Measurements from ENCODE around the gene HRH2. TPM values are rescaled to one million over a fixed set of nuclear protein-coding genes. Genes with fewer than 3 reads are reported as not detected.
"Not testable (repeated sequence)": the region's sequence is repeated elsewhere in the genome, so short reads cannot be mapped to it uniquely, and the experiment has no call there.

Gene HRH2
- total RNA-seq, 1 donor from 2014 or later, result 5.7 TPM

- DNase-seq (ENCODE audit: low spot score), result no peak
These were observed 11.6 kb upstream of the HRH2 start for GRCh38 chr5:175646251-175646650.

- DNase-seq (ENCODE audit: low spot score), result no peak
These were observed 7.9 kb upstream of the HRH2 start for GRCh38 chr5:175649967-175650366.

- DNase-seq (ENCODE audit: low spot score), result not testable (repeated sequence)
These were observed 7.3 kb upstream of the HRH2 start for GRCh38 chr5:175650430-175651205.

DNA sequence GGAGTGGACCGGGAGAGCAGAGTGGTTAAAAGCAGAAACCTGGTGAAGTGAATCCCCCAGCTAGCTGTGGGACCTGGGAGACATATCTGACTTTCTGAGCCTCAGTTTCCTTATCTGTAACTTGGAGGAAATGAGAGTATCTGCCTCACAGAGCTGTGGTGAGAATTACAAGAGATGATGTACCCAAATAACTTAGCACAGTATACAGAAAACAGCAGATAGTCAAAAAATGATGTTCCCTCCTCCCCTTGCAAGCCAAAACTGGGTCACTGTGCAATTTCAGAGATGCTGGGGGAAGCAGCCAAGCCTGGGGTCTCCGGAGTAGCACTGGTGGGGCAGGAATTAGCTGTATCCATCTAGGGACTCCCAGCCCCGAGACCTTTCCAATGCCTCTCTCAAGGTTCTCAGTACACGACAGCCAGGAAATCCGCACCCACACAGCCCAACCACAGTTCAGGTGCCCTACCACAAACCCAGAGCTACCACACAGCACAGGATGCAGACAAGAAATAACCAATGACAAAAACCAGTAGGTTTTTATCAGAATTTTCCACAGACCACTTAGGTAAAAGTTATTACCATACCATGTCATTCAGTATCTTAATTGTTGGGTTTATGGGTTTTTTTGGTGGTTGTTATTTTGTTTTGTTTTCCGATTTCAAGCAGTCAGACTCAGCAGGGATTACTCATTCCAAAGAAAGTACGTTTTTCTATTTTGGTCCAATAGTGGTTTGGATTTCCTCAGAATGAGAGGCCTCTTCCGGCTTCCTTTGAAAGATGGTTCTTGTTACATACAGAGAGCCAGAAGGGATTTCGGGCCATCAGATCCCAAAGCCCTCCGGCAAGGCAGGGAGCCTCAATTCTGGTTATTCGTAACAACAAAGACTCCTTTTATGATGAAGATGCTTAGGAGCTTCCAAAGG, 4.9 kb upstream of the HRH2 start:
- DNase-seq (ENCODE audit: low spot score), result no peak

DNA sequence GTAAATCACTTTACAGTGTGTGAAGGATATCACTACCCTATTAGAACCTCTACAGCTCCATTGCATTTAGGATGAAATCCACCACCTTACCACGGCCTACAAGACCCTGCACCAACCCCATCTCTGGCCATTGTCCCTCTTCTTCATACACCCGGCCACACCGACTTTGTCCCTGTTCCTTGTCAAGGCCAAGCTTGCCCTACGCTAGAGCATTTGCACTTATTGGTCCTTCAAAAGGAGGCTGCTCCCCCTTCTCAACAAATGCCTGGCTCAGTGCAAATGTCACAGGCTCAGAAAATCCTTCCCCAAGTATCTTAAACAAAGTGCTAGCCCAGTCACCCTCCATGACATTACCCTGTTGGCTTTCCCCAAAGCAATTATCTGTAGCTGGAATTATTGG, 4.1 kb upstream of the HRH2 start:
- no peak for DNase-seq (ENCODE audit: low spot score)

- DNase-seq (ENCODE audit: low spot score), result no peak
These were observed 3.5 kb upstream of the HRH2 start for GRCh38 chr5:175654339-175654738.

DNA sequence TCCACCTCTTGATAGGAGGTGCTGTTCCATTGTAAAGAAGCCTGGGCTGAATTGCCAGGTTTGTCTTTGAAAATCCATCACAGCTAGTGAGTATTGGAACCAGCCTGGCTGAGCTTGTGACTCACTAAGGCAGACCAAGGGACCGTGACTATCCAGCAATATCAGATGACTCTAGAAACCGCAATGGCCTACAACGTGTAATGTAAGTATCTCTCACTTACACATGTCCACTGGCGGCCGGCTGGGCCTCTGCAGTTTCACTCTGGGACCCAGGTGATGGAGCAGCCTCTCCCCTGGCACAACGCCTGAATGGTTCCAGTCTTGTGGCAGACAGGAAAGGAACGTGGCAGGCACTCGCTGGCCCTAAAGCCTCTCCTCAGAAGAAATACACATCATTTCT, 3.1 kb upstream of the HRH2 start:
- no peak for DNase-seq (ENCODE audit: low spot score)

DNA sequence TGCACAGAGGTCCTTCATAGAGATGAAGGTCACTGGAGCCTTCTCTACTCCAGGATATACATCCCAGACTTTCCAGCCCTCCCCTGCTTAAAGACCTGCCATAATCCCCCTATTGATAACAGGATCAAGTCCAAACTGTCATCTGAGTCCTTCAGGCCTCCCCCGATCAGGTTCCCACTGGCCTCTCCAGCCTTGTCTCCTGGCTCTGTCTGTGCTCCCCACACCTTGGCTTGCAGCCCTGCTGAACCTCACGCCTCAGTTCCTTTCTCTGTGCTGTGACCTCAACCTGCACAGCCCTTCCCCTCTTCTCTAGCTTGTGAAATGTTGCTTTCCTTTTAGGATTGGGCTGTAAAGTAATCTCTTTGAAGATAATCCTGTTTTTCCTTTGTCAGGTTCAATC, 2.5 kb upstream of the HRH2 start:
- no peak for DNase-seq (ENCODE audit: low spot score)

DNA sequence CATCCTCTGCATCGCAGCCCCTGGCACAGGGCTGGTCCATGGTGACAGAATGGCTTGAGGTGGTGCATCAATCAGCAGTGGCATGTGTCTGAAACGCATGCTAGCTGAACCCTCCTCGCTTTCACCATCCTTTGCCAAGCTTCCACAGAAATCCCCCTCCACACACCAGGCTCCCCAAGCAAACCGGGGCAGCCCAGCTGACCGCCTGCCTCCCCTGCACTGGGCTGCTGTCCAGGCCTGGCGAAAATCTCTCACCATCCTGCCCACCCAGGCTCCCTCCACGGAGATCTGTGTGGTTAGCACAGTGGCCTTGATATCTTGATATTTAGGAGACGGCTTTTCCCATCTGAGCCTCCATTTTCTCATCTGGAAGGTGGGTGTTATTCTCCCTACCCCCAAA, 905 bp upstream of the HRH2 start:
- DNase-seq (ENCODE audit: low spot score), result no peak

DNA sequence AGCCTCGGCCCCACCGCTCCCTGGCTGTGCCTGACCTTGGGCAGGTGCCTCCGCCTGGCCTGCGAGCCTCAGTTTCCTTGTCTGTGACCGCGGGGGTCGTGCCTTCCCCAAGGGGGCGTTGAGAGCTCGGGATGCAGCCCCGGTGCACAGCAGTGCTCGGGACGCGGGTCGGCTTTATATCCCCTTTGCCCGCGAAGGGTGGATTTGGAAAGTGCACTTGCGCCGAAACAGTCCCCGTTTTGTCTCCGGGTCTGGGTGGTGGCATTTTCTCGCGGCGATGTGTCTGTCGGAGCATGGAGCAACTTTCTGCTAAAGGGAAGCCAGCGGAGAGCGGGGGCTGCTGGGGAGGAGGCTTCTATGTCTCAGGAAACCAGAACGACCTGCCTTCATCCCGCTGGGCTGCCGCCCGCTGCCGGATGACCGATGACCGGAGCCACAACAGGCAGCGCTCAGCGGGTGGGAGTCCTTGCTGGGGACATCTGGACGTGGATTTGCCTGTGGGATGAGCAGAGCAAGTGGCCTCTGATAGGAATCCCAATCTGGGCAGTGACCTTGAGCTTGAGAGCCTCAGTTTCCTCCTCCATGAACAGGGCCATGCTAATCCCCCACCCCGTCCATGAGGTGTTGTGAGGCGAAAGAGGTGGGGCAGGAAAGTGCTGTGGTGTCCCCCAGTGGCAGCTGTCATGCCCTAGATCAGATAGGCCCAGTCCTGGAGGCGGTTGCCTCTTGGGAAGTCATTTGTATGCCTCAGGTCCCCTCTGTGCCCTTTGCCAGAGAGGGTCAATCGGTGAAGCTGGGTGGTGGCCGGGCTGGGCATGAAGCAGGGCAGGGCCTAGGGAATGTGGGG, 651 bp downstream of the HRH2 start:
- no peak for DNase-seq (ENCODE audit: low spot score)

DNA sequence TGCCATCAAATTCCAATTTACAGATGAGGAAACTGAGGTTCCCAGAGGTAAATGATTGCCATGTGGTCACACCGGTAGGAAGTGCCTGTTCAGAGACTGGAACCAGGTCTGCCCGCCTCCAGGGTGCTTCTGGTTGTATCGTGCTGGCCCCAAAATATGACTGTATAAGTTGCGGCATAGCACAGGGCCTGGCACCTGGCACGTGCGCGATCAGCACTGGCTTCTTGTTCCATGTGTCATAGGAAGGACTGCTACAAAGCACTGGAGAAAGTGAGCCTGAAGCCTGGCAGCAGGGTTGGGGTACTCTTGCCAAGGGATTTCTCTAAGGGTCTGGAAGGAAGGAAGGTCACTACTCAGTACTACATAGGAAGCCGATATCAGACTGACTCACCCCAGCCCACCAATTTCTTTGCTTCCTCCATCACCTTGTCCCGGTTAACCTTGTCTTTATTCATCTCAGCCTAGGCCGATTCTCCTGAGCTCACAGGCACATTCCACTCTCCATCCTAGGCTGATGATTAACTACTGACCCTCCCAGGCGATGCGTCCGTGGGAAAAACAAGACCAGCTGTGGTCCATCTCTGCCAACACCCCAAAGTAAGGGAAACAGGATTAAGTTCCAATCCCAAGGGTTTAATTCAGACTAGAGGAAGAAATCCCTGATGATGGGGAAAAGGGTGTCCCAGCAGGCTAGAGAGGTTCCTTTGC, 1.8 kb downstream of the HRH2 start:
- no peak for DNase-seq (ENCODE audit: low spot score)

DNA sequence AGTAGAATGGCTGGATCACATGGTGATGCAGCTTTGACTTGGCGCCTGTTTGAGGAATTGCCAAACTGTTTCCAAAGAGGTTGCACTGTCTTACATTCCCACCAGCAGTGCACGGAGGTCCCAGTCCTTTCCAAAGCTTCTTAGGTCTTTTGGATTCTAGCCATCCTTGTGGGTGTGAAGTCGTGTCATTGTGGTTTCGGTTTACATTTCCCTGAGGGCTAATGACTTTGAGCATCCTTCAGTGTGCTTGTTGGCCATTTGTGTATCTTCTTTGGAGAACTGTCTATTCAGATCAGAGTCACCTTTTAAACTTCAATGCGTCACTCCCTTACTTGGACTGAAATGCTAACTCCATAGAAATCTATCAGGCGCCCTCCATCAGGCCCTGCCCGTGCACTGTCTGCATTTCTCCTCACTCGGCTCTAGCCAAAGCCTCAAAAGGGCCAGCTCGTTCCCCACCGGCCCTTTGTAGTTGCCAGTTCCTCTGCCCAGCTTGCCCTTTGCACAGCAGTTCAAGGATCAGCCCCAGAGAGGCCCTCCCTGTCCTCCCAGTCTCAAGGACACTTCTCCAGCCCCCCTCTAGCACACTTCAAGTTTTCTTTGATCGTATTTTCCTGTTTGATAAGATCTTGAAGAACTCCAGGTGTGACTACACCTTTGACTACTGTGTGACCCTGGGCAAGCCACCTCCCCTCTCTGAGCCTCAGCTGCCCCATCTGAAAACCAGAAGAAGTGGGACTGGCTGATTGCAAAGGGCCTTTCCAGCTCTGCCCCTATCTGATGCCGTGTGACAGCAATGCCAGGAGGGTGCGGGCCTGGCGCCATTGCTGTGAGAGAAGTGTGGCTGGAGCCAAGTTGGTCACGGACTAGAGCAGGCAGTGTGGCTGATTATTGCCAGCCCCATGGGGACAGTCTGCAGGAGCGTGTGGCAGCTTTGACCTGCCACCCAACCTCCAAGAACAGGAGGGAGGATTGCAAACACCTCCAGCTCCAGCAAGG, 5.6 kb downstream of the HRH2 start:
- no peak for DNase-seq (ENCODE audit: low spot score)

DNA sequence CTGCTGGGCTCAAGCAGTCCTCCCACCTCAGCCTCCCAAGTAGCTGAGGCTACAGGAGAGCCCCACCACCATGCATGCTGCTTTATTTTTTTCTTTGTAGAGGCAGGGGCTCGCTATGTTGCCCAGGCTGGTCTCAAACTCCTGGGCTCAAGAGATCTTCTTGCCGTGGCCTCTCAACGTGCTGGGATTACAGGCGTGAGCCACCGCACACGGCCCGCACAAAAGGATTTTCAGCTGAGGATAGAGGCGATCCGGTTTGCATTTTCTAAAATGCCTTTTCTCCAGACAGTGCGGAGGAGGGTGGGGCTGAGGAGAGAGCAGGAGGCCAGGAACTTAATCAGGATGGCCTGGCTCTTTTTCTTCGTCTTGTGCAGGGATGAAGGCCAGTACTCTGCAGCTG, 6.9 kb downstream of the HRH2 start:
- no peak for DNase-seq (ENCODE audit: low spot score)

GRCh38 chr5:175666216-175666615, 8.3 kb downstream of the HRH2 start:
- no peak for DNase-seq (ENCODE audit: low spot score)

- no peak for DNase-seq (ENCODE audit: low spot score)
These were observed 10.1 kb downstream of the HRH2 start for GRCh38 chr5:175668006-175668405.

GRCh38 chr5:175670372-175670771, 12.5 kb downstream of the HRH2 start:
- no peak for DNase-seq (ENCODE audit: low spot score)

DNA sequence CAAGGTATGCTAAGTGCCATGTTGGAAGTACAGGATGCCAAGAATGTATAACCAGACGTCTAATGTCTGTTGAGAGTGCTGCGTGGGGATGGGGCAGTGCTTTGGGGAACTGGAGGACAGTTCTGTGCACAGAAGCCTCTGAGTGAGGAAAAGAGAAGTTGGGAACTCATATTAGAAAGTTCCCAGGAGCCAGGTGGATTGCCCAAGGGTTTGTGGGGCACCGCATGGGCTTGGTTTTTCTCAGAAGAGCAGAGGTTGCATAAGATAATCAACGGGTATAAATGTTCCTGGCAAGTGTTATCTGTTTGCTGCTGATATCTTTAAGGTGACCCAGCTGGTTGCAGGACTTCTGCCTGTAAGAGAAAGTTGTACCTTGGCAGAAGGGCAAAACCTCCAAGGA, 13.1 kb downstream of the HRH2 start:
- no peak for DNase-seq (ENCODE audit: low spot score)

GRCh38 chr5:175672976-175673648, 15.2 kb downstream of the HRH2 start:
- DNase-seq (ENCODE audit: low spot score), result no peak

DNA sequence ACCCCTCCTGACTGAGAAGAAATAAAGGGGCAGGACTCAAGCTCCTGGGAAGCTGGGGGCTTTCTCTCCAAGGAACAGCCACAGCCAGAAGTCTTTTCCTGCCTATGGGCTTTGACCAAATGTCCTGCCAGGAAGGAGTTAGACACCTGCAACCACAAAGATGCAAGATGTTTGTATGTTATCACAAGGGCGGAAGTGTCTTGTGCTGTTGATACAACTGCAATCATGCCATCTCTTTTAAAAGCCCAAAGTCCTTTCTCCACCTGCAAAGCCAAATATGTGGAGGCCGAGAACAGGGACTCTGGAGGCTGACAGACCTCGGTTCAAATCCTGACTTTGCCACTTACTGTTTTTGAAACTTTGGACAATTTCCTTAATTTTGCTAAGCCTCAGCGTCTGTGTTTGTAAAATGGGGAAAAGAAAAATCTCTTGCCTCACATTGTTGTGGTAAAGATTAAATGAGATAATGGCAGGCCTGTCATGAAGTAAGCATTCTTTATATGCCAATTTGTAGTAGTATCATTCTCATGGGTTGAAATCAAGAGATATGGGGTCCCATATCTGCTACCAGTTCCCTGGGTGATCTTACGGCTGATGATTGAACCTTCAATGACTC, 17.0 kb downstream of the HRH2 start:
- DNase-seq (ENCODE audit: low spot score), result no peak
